Suprapubic skin (tissue), 4 donors: Measurements from ENCODE around the gene ZBTB49. TPM values are rescaled to one million over a fixed set of nuclear protein-coding genes. Genes with fewer than 3 reads are reported as not detected.
A peak's percentile ranks its signal among the peaks of the same experiment; 100 is the strongest.

Source experiments
- DNase-seq, 2 donors: peaks; one replicate each; pipeline ENCODE4 v3.0.0-alpha.2; 2019; ENCODE audit warnings: low spot score in 2 of 2
- H3K27ac ChIP-seq: fragments of 200-600 bp; sonication (generic); one replicate; pipeline ENCODE4 v1.5.1; 2019
- H3K27me3 ChIP-seq: fragments of 200-600 bp; sonication (generic); one replicate; pipeline ENCODE4 v1.5.1; 2019
- H3K36me3 ChIP-seq: fragments of 200-600 bp; sonication (generic); one replicate; pipeline ENCODE4 v1.5.1; 2019
- H3K4me1 ChIP-seq: fragments of 200-600 bp; sonication (generic); one replicate; pipeline ENCODE4 v1.5.1; 2019
- H3K4me3 ChIP-seq: fragments of 200-600 bp; sonication (generic); one replicate; pipeline ENCODE4 v1.5.1; 2019; ENCODE audit warnings: mild to moderate bottlenecking
- H3K9me3 ChIP-seq: fragments of 200-600 bp; sonication (generic); one replicate; pipeline ENCODE4 v1.5.1; 2019
- CTCF ChIP-seq, 2 donors: fragments of 200-600 bp in 1 of 2; fragments of 450-650 bp in 1 of 2; sonication (generic) in 1 of 2; IDR thresholded peaks; one replicate each; pipeline ENCODE4 v1.5.1; 2016 to 2019; ENCODE audit warnings: antibody characterized with exemption in 2 of 2, mild to moderate bottlenecking in 1 of 2, moderate library complexity in 1 of 2
- EP300 ChIP-seq: sonication (generic); formaldehyde crosslinking; IDR thresholded peaks from one replicate; pipeline ENCODE4 v1.6.1; 2017; ENCODE audit warnings: antibody characterized with exemption
- POLR2A ChIP-seq, 2 donors: fragments of 450-650 bp; IDR thresholded peaks; one replicate each; pipeline ENCODE4 v1.6.1; 2017; ENCODE audit warnings: antibody characterized with exemption in 2 of 2, mild to moderate bottlenecking in 2 of 2, moderate library complexity in 2 of 2
- POLR2AphosphoS5 ChIP-seq, 3 donors: sonication (generic); formaldehyde crosslinking; IDR thresholded peaks; one replicate each; pipeline ENCODE4 v1.6.1; 2017; ENCODE audit warnings: antibody characterized with exemption in 3 of 3
- WGBS: methylation state at CpG from one replicate; pipeline ENCODE4 v1.1.5; 2018; 5-methylcytosine and 5-hydroxymethylcytosine counted together
- total RNA-seq, 4 donors: library from RNA; depleted of rRNA; stranded (reverse); fragments of >200 nt; gene quantifications; one replicate each; pipeline ENCODE4 v1.1.0, GENCODE V29; 2016

Gene ZBTB49
- total RNA-seq, 4 donors from 2014 or later = 3.6 to 11.2 (median 7.1) TPM

- DNase-seq = peak; percentile 19 to 50
- TF ChIP-seq POLR2A (IDR thresholded peaks at IDR 0.05) (no peak), EP300 (no peak), CTCF (IDR thresholded peaks at IDR 0.05) (no peak), POLR2AphosphoS5 (IDR thresholded peaks at IDR 0.05) (no peak)
- H3K27me3 ChIP-seq = no peaks in the 10 kb centered on the region
- WGBS = 95% methylated on average over 13 of the region's 13 CpGs
- no peaks in the 10 kb centered on the region for H3K4me1 ChIP-seq
- peaks cover 75% of the 10 kb centered on the region for H3K36me3 ChIP-seq
- H3K27ac ChIP-seq = no peak overlapping the region
- no peak overlapping the region for H3K4me3 ChIP-seq
- no peaks in the 10 kb centered on the region for H3K9me3 ChIP-seq
Observed at GRCh38 chr4:4316150-4316495, 26.1 kb downstream of the ZBTB49 start.

GRCh38 chr4:4317496-4318232, 27.6 kb downstream of the ZBTB49 start:
- no peak for TF ChIP-seq EP300
- no peak for TF ChIP-seq POLR2A (IDR thresholded peaks at IDR 0.05)
- TF ChIP-seq CTCF (IDR thresholded peaks at IDR 0.05) = no peak
- no peak for TF ChIP-seq POLR2AphosphoS5 (IDR thresholded peaks at IDR 0.05)
- 92% methylated on average over 22 of the region's 23 CpGs for WGBS
- Histone ChIP-seq H3K9me3 (no peaks in the 10 kb centered on the region), H3K4me1 (no peaks in the 10 kb centered on the region), H3K27ac (no peak overlapping the region), H3K4me3 (no peak overlapping the region), H3K27me3 (no peaks in the 10 kb centered on the region), H3K36me3 (peaks cover 84% of the 10 kb centered on the region)
- DNase-seq = peak; percentile 19 to 44

DNA sequence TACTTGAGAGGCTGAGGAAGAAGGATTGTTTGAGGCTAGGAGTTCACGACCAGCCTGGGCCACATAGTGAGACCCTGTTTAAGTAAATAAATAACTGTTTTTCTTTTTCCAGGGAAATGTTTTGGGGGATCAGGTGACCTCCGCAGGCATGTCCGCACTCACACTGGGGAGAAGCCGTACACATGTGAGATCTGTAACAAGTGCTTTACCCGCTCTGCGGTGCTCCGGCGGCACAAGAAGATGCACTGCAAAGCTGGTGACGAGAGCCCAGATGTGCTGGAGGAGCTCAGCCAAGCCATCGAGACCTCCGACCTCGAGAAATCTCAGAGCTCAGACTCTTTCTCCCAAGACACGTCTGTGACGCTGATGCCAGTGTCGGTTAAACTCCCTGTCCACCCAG, 30.5 kb downstream of the ZBTB49 start:
- 92% methylated on average over 15 of the region's 15 CpGs for WGBS
- Histone ChIP-seq H3K36me3 (peaks cover 57% of the 10 kb centered on the region), H3K27me3 (no peaks in the 10 kb centered on the region), H3K4me1 (no peaks in the 10 kb centered on the region), H3K9me3 (no peaks in the 10 kb centered on the region), H3K4me3 (no peak overlapping the region), H3K27ac (no peak overlapping the region)
- no peak for TF ChIP-seq EP300
- DNase-seq = peak; percentile 45 to 52

DNA sequence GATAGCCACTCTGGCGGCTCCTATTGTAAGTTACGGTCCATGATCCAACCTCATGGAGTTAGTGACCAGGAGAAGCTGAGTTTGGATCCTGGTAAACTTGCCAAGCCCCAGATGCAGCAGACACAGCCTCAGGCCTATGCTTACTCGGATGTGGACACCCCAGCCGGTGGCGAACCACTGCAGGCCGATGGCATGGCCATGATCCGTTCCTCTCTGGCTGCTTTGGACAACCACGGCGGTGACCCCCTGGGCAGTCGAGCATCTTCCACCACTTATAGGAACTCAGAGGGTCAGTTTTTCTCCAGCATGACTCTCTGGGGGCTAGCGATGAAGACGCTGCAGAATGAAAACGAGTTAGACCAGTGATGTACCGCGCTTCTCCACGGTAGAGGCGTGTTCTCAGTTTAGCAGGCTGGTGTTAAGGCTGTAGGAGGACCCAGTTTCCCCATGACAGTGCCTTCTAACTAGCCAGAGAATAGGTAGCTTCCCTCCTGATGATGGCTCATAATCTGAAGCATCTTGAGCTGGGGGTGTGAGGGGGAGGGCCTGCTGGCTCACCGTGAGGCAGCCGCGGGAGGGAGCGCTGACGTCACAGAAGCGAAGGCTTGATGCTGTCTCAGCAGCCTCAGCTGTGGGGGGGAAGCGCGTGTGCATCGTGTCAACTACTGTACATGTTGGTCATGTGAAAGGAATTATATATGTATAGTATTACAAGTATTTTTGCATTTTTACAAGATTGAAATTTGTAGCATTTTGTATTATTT, 31.1 kb downstream of the ZBTB49 start:
- DNase-seq = peak in 1 of 2 donors; percentile 38
- H3K9me3 ChIP-seq = no peaks in the 10 kb centered on the region
- H3K4me3 ChIP-seq = no peak overlapping the region
- H3K4me1 ChIP-seq = no peaks in the 10 kb centered on the region
- H3K27ac ChIP-seq = no peak overlapping the region
- H3K27me3 ChIP-seq = no peaks in the 10 kb centered on the region
- 93% methylated on average over 26 of the region's 26 CpGs for WGBS
- TF ChIP-seq POLR2A (IDR thresholded peaks at IDR 0.05) (no peak), CTCF (IDR thresholded peaks at IDR 0.05) (no peak), EP300 (no peak), POLR2AphosphoS5 (IDR thresholded peaks at IDR 0.05) (no peak)
- H3K36me3 ChIP-seq = peaks cover 51% of the 10 kb centered on the region

DNA sequence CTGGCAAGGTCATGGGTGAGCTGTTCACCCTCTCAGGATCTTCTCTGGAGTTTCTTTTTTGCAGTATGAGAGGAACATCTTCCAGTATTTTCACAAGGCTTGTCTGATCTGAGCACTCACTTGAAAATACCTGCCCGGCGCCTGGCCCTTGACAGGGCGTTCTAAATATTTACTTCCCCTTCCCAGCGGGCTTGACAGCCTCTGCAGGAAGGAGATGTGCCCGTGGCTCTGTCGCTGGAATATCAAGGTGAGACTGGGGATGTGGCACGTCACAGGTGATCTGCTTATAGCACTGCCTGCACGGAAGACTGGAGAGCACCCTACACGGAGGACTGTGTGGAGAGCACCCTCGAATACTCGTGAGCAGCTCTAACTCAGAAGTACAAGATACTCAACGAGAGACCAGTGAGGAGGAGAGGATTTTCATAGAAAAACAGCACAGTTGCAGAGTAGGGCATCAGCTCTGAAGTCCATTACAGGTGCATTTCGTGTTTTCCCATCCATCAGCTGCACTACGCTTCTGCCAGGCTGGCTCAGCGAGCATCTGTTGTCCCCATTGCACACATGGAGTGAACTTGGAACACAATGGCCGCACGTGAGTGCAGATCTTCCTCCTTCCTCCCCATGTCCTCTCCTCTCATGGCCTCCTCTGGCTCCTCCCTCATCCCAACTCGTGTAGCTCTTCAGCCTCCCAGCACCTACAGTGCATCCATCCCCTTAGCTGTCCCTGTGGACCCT, 32.1 kb downstream of the ZBTB49 start:
- Histone ChIP-seq H3K27me3 (no peaks in the 10 kb centered on the region), H3K9me3 (no peaks in the 10 kb centered on the region), H3K36me3 (peaks cover 41% of the 10 kb centered on the region), H3K4me3 (no peak overlapping the region), H3K27ac (no peak overlapping the region), H3K4me1 (no peaks in the 10 kb centered on the region)
- TF ChIP-seq CTCF (IDR thresholded peaks at IDR 0.05) (no peak), EP300 (no peak), POLR2A (IDR thresholded peaks at IDR 0.05) (no peak), POLR2AphosphoS5 (IDR thresholded peaks at IDR 0.05) (no peak)
- peak in 1 of 2 donors; percentile 25 for DNase-seq
- WGBS = 86% methylated on average over 18 of the region's 18 CpGs
